NAMALWA (cell line): Measurements from ENCODE around the gene RALA.
"Not testable (repeated sequence)": the region's sequence is repeated elsewhere in the genome, so short reads cannot be mapped to it uniquely, and the experiment has no call there.

Experiments used
- DNase-seq: peaks from one replicate; pipeline ENCODE4 v3.0.0-alpha.2; 2015; ENCODE audit warnings: low spot score

The RALA gene

DNA sequence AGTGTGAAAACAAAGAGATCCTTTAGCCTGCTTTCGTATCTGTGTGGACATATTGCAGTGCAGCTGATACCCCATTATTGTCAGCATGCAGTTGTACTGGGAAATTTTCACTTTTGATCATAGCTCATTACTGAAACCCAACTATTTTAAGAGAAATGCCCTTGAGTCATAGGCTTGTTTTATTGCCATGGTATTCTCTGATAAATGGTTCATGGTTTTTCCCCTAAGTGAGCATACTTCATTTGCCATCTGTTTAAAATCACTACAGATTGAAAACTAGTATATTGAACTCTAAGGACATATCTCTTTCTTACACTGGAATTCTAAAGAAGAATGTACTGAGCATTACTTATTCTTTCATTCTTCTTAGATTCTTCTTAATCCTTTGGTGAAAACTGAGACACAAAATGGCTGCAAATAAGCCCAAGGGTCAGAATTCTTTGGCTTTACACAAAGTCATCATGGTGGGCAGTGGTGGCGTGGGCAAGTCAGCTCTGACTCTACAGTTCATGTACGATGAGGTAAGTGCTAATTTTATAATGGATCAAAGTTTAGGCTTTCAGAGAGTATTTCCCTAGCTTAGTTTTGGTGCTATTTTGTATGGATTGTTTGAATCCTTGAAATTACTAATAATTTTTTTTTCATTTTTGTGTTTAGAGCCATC lies 63.0 kb downstream of the RALA start:
- DNase-seq = no peak

DNA sequence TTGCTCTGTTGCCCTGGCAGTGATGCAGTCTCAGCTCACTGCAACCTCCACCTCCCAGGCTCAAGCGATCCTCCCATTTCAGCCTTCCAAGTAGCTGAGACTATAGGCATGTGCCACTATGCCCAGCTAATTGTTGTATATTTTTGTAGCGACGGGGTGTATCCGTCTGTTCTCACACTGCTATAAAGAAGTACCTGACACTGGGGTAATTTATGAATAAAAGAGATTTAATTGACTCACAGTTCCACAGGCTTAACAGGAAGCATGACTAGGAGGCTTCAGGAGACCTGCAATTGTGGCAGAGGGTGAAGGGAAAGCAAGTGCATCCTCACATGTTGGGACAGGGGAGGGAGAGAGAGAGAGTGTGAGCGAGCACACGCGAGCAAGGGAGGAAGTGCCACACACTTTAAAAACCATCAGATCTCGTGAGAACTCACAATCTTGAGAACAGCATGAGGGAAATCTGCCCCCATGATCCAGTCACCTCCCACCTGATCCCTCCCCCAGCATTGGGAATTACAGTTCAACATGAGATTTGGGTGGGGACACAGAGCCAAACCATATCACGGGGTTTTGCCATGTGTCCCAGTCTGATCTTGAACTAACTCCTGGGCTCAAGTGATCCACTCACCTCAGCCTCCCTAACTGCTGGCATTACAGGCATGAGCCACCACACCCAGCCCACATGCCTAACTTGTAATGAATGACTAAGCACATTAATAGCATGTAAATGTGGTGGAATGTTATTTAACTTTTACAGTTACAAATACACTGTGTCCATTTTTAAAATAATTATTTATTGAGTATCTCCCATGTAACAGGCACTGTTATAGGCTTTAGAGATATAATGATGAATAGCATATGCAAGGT lies 65.5 kb downstream of the RALA start:
- no peak for DNase-seq

DNA sequence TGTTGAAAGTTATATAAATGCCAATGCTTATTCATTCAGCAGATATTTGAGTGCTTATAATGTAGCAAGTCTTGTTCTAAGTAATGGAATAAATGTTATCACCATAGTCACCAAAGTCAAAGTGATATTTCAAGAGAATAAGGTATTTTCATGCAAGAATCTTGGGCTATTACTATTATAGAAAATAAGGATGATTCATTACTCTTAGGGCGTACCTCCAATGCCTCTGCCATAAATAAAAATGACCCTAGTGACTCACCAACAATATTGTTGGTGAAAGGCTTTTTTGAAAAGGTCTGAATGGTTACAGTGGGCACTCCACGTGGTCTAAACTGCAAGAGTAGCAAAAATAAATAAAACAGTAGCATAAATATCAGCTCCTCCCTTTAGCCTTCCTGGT lies 68.4 kb downstream of the RALA start:
- no peak for DNase-seq

DNA sequence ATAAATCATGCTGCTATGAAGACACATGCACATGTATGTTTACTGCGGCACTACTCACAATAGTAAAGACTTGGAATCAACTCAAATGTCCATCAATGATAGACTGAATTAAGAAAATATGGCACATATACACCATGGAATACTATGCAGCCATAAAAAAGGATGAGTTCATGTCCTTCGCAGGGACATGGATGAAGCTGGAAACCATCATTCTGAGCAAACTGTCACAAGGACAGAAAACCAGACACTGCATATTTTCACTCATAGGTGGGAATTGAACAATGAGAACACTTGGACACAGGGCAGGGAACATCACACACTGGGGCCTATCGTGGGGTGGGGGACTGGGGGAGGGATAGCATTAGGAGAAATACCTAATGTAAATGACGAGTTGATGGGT lies 69.7 kb downstream of the RALA start:
- DNase-seq = not testable (repeated sequence)

DNA sequence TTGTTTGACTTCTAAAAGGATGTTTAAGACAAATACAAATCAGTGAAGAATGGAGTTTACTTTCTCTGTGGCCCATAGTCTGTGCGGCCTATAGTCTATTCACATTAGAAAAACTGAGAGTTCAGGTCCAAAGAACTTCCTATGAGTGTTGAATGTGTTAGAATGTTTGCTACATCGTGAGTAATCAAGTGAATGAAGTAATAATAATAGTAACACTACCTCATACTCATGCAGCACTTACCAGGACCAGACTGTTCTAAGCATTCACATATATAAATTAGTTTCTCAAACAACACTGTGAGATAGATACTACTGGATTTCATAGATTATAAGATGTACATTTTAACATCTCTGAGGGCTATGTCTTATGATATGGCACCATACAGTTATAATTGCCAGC lies 70.4 kb downstream of the RALA start:
- DNase-seq = no peak

DNA sequence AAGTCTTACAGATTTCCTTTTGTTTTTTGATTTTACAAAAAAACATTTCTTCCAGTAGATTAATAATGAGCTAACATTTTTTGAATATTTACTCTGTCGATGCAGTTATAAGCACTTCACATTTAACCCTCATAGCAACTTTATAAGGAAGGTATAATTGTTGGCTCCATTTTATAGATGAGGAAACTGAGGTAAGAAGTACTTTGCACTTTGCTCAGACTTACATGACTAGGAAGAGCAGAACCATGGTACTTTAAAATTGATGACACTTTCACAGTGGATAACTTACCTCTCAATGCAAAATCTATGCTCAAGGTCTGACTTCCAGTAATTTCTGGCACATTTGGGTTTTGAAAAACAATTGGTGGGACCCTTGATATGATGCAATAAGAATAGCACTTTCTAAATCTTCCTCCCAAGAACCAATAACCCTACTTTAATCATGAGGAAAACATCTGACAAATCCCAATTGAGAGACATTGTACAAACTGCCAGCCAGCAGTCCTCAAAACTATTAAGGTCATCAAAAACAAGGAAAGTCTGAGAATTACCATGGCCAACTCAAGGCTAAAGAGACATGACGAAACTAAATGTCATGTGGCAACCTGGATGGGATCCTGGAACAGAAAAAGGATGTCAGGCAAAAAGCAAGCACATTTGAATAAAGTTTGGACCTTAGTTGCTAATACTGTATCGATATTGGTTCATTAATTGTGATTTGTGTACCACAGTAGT lies 72.6 kb downstream of the RALA start:
- DNase-seq = no peak

DNA sequence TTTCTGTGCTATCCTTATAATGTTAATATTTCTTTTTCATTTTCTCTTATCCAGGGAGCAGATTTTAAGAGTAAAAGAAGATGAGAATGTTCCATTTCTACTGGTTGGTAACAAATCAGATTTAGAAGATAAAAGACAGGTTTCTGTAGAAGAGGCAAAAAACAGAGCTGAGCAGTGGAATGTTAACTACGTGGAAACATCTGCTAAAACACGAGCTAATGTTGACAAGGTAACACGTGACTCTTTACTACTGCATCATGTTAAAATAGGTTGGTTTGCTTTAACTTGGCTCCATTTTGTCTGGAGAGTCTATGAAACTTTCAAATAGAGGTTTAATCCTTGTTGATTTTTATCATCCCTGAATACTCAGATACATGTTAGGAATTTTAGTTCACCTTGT lies 73.3 kb downstream of the RALA start:
- no peak for DNase-seq

DNA sequence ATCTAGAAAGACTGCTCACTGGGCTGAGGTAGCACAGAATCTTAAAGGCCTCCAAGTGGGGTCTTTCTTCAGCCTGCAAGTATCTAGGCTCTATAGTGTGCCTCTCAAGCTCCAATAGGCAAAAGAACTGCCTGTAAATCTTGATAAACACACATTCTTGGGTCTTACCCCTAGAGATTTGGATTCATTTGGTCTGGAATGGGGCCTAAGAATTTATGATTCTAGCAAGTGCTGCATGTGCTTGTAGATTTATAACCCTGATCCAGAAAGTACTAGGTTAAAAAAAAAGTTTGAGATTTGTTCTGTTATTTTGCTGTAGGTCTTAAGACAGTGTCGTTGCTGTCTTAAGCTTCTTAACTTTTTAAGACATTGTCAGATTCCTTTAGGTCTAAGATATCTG lies 74.1 kb downstream of the RALA start:
- no peak for DNase-seq

DNA sequence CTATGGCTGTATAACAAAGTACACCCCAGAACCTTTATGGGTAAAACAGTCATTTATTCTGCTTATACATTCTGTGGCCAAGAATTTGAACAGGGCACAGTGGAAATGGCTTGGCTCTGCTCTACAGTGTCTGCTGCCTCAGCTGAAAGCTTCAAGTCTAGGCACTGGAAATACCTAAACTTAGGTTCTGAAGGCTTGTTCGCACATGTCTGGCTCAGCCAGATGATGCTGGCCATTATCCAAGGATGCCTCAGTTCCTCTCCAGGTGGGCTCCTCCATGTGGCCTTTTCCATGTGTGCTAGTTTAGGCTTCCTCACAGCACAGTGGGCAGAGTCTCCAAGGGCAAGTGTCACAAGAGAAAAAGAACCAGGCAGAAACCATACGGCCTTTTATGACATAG lies 76.8 kb downstream of the RALA start:
- DNase-seq = no peak

DNA sequence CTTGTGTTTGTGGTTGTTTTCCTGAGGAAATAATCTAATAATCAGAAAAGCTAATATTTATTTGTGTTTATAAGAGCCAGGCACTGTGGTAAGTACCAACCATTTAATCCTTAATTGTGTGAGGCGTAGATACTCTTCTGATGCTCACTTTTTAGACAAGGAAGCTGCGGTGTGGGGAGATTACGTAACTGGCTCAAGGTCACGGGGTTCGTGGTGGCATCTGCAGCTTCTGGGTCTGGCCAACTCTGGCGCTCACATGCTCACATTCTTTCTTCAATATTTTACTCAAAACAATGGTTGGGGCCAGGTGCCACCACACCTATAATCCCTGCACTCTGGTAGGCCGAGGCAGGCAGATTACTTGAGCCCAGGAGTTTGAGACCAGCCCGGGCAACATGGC lies 77.6 kb downstream of the RALA start:
- DNase-seq = no peak

DNA sequence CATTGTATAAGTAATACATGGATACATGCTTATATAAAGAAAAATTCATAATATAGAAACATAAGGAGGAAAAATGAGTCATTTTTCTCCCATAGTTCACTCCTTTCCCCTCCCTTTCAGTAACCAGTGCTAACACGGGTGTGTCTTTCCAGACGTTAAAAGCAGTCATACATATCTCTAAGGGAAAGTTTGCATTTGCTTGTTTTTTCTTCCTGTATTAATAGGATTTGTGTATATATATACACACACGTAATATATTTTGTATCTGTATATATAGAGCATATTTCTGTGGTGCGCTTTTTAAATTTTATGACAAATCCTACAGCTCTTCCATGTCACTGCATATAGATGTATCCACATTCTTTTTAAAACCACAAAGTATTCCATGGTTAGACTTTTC lies 78.8 kb downstream of the RALA start:
- DNase-seq = no peak

DNA sequence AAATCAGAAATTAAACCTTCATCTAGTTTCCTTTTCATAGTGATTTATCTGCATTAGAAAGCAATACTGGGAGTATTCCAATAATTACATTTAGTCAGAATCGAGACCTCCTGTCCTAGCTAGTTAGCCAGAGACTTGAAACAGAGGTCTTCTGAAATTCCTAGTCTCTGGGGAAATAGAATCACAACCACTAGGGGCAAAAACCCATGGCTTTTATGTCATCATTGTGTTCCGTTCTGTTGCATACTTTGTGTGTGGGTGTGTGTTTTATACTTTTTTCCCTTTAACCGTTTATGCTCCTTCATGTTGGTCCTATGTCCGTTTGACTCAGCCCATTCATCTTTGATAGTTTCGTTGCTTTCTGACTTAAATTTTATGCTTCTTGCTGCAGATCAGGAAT lies 79.8 kb downstream of the RALA start:
- DNase-seq = peak; percentile 34

DNA sequence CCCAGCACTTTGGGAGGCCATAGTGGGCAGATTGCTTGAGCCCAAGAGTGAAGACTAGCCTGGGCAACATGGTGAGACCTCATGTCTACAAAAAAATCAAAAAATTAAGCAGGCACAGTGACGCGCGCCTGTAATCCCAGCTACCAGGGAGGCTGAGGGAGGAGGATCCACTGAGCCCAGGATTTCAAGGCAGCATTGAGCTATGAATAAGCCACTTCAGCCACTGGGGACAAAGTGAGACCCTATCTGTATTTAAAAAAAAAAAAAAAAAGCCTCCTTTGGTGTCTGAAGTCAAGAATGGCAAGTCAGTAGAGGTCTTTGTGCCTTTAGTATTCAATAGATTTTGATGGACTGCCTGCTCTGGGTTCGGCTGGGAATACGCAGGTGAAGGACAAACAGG lies 85.7 kb downstream of the RALA start:
- no peak for DNase-seq

DNA sequence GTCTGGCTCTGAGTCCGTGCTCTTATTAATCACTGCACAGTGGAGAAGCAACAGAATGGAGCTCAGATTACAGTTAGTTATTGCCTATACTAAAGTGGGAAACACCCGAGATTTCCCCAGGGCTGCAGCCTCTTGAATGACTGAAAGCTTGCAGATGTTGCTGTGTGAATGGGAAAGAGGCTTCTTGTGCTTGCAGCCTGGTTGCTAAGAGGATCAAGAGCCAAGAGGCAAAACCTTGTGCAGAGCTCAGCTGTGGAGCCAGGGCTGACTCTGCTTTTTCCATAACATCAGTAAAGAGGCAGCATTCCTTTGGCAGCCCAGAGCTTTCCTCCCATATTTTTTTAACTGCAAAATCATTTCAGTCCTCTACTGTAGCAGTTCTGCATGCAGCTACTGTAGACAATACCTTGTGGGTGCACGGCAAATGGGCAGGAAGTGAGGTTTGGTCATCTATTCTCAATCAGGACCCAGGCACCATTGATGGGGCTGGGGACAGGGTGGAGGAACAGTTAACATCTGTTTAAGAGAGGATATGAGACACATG lies 86.5 kb downstream of the RALA start:
- DNase-seq = no peak

DNA sequence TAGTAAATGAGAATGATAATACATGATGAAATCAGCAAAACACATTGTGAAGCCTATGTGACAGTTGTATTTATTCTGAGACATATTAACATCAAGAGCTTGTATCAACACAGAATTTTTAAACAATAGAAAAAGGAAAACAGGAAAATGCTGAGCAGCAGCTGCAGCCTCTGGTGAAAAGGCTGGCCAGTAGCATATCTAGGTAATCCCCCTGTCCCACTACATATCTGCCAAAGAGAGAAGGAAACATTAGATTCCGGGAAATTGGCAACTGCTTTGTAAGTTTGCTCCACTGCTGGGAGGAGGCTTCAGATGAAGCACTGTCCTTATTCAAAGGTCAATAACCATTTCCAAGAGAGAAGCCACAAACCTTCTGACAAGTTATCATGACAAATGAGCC lies 89.4 kb downstream of the RALA start:
- DNase-seq = no peak

DNA sequence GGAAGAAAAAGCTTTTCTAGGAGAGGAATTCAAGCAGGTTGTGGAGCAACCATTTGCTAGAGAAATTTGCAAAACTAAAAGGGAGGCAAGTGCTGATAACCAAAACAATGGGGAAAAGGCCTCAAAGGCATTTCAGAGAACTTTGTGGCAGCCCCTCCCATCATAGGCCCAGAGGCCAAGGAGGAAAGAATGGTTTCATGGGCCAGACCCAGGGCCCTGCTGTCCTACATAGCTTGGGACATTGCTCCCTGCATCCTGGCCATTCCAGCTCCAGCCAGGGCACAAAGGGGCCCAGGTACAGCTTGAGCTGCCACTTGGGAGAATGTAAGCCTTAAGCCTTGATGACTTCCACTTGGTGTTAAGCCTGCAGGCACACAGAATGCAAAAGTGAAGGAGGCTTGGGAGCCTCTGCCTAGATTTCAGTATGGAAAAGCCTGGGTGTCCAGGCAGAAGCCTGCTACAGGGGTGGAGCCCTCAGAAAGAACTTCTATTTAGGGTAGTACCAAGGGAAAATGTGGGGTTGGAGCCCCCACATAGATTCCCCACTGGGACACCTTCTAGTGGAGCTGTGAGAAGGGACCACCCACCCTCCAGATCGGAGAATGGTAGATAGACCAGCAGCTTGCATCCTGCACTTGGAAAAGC lies 91.2 kb downstream of the RALA start:
- no peak for DNase-seq

DNA sequence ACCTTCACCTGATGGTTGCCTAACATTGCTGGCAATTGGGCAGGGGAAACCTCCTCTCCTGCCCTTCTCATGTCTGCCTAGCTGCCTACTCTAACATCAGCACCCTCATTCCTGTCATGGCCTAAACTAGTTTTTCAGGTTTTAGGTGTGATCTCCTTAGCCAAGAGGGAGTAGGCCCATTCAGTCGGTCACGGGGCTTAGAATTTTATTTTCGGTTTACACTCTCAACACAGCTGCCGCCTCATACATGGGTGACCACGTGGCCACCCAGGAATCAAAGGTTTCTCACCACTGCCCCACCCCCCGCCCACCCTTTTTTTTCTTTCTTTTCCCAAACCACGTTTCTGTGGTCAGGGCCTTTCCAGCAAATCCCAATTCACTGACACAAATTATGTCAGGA lies 97.2 kb downstream of the RALA start:
- DNase-seq = no peak

DNA sequence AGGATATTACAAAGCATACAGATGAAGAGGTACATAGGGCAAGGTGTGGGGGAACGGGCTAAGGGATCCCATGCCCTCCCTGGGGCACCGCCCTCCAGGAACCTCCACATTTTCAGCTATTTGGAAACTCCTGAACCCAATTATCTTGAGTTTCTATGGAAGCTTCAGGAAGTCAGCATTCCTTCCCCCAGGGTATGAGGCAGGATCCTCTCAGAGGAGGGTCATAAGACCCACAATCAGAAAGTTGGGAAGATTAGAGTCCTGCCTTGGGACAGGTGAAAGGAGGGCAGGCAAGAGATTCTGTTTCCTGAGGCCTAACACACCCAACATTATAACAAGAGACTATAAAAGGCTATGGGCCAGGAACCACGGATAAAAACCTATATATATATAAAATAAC lies 98.0 kb downstream of the RALA start:
- no peak for DNase-seq

DNA sequence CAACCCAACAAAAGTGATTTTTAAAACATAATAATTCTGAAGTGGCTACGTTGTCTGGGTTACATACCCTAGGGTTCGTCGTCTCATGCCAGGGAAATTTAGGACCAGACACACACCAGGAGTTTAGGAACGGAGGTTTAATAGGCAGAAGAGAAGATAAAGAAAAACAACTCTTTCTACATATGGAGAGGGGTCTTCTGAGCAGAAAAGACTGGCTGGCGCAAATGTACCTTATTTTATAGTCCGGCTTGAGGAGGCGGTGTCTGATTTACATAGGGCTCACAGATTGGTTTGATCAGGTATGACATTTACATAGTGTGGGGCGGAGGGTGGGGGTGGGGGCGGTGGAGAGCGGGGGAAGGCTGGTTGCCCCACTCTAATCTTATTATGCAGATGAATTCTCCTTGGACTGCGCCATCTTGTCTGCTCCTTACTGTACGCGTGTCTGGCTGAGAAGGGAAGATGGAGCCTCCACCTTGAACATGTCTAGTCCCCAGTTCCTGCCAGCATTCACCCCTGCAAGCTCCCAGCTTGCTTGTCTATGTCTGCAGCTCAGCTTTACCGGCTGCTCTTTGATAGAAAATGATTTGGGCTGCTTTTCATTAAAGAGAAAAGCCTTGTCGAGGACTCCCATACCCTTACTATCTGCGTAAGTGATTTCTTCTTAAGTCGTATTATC lies 98.7 kb downstream of the RALA start:
- DNase-seq = no peak

DNA sequence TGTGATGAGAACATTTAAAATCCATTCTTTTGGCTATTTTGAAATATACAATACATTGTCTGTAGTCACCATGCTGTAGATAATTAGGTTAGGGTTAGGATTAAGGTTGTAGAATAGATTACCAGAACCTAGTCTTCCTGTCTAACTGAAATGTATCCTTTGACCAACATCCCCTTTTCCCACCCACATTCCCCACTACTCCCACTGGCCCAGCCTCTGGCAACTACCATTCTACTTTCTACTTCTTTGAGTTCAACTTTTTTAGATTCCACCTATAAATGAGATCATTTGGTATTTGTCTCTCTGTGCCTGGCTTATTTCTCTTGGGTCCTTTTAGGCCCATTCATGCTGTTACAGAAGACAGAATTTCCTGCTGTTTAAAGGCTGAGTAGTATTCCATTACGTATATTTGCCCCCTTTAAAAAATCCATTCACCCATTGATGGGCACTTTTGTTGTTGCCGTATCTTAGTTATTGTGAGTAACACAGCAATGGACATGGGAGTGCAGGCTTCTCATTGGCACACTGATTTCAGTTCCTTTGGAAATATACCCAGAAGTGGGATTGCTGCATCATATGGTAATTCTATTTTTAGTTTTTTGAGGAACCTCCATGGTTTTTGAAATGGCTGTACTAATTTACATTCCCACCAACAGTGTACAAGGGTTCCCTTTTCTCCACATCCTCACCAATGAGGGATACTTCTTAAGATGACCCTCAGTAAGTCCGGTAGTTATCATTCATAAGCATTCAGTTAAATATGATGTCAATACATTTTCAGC lies 104.0 kb downstream of the RALA start:
- no peak for DNase-seq
